ENCODE results near the gene CORO7.

Gene CORO7

DNA sequence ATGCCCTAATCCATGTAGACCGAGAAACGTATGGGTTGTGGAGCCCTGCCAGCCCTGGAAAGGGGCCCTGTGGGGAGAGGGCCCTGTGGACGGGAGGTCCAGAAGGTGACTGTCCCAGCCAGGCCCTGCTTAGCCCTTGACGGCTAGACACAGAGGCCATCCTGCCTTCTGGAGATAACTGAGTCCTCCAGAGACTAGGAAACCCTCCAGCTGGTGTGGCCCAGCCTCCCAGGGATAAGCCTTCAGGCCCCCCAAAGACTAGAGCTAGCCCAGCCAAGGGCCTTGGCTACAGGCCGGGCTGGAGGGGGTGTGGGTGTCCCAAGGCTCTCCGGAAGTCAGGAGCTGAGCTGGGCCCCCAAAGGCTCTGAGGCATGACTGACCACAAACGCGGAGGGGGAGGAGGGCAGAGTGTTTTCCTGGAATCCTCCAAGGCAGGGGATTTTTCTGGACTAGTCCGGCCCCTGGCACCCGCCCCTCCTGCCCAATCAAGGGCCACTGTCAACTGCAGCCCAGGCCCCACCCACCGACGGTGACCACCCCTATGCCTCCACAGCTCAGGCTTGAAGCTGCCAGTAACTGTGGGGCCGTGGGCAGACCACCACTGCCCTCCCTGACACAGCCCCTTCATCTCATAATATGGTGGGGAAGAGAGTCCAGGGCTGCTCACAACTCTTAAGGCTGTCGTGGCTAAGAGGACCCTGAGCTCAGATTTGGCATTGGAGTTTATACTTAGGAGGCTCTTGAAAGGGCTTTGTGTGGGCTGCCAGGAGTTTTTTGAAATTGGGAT lies 45.6 kb downstream of the CORO7 start:
- DNase-seq: no peak

DNA sequence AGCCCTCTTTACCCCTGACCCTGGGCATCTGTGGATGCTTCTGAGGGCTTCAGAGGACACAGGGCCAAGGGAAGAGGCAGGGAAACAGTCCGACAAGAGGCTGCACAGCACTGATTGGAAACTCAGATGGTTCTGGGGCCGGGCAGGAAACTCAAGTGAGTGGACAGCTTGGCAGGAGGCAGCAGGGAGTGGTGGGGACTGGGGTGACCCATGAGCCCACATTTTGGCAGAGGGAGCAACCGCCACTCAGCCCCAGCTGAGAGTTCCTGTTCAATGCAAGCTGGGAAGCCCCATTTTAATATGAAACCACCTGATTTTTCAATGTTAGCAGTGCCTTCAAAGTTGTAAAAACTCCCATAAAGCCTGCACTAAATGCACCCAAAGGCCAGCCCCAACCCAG lies 46.2 kb downstream of the CORO7 start:
- no peak for DNase-seq

DNA sequence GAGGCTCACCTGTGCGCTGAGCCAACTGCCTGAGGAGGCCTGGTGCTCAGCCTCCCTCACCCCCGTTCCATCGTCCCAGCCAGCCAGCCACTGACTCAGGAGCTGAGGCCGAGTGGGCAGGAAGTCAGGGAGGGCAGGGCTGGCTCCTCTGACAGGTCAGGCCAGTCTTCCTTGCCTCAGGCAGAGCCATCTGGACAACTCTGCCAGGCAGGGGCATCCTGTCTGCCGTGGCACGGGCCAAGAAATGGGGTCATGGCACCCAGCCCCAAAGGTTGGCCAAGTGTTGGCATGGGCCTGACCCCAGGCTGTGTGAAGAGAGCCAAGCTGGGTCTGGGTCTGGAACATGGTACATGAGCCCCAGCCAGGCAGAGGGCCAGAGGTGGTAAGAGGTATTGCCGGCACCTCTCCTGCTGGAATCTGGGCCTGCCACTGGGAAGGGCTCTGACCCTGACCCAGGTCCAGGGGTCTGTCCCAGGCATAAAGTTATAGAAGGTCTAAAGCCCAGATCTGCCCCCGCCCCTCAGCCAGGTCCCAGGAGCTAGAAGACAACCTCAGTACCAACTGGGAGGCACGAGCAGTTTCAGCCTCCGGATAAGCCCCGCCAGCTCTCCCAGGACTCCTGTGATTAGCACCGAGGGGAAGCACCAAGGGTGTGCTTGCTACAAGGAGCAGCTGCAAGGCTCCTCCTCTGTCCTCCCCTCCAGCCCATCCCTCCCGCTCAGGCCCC lies 47.2 kb downstream of the CORO7 start:
- no peak for DNase-seq

DNA sequence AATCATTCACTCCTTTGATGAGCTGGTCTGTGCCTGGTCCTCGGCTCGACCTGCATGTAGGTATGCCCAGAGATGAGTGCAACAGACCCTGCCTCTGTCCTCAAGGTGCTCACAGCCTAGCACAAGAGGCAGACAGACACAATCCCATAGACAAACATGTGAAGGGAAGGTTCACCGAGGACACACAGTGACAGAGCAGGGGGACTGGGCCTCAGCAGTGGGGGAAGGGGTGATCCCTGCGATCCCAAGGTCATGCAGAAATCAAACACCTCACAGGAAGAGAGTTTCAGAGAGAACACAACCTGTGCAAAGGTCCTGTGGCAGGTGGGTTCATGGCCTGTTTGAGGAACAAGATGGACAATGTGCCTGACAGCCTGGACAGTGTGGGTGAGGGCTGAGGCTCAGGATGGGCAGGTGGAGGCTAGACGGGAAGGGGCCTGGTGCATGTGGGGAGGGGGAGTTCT lies 49.0 kb downstream of the CORO7 start:
- DNase-seq: no peak

DNA sequence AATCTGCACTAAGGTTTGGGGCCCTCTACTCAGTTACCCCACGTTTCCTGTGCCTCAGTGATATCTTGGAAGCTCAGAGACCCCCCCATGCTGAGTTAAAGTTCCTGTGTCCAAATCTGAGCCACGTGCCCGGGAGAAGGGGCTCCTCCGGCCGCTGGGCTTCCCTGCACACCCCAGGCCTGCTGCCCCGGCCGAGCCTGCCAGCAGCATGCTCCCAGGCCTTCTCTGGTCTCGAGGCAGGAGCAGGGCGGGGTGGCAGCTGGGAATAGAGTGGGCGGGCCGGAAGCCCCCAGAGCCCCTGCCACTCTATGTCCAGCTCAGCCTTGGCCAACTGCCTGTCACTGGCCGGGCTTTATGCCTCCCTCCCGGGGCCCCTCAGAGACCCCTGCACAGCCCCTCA lies 50.4 kb downstream of the CORO7 start:
- DNase-seq: no peak

DNA sequence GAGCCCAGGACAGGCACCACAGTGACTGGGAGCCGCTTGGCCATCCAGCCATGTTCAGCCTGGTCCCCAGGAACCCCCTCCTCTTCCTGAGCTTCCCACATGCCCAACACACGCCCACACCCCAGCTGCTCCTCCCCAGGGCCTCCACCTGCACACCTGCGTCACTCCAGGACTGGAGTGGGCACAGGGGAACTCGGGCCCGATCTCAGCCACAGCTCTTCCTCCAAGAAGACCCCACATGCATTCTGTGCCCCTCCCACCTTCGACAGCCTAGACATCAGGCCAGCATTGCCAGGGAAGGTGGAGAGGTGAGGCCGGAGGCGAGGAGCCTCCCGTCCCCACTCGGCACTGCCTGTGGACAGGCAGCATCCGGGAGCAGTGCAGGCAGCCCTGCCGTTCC lies 50.8 kb downstream of the CORO7 start:
- DNase-seq: no peak

DNA sequence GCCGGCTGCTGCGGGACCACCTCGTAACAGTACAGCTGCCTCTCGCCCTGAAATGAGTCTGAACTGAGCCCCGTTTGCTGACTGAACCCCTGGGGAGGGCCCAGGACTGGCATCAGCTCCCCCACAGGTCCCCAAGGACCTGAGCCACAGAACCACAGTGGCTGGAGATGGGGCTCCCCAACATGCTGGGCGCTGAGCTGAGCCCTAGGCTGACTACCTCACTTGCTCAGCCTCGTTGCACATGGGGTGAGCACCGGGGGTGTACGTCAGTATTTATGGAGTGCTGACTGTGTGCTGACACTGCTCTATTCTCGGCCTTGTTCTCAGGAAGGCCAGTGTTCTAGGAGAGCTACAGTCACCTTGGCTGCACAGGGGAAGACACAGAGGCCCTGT lies 51.4 kb downstream of the CORO7 start:
- DNase-seq: no peak

DNA sequence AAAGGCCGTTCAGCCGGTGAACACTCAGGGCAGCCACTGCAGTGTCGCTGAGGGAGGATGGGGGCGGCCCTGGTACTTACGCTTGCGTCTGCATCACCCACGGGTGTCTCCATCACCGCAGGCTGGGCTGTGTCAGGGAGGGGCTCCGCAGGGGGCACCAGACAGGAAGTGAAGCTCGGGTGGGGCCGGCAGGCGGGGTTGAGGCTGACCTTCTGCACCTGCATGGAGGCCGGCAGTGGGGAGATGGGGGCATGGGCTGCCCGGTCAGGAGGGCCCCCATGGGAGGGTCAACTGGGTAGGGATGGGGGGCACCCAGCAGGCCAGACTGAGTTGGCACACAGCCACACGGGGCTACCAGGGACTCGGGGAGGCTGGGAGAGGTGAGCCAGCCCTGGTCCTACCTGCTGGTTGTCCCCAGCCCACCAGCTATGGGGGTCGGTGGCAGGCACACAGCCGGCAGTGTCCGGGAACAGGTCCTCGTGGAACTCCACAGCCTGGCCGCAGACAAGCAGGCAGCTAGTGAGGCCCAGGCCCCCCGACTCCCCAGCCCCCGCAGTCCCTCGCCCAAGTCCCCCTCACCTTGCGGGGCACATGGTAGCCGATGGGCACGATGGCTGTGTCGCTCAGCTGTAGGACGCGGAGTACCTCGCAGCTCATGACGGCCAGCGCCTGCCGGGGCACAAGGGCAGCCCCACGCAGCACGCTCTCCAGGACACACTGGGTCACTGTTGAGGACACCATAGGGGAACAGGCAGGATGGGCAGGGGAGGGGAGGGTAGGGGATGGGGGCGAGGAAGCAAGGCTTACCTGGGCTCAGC lies 52.0 kb downstream of the CORO7 start:
- no peak for DNase-seq

DNA sequence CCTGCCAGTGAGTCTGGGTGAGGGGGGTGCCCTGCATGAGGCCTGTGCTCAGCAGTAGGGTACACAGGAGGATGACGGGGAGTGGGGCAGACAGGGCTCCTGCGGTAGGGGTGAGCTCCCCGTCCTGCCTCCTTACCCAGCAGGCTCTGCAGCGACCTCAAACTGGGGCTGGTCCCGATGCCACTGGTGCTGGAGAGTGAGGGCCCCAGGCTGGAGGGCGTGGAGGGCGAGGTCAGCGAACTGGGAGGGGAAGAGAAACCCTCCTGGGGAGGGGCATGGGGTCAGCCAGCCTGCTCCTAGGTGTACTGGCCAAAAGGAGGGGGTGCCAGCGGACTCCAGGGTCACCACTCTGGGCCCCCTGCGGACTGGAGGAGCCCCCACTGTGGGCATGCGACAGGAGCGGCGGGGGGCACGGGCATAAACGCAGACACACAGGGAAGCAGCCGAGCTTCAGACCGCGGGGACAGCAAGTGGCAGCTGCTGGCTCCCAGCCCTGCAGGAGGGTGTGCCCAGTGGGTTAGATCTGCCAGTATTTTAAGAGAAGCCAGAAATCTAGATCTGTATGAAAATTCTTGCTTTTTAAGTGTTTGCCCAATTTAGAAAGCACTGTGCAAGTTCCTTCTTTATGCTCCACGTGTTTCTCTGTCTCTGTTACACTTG lies 53.8 kb downstream of the CORO7 start:
- no peak for DNase-seq

DNA sequence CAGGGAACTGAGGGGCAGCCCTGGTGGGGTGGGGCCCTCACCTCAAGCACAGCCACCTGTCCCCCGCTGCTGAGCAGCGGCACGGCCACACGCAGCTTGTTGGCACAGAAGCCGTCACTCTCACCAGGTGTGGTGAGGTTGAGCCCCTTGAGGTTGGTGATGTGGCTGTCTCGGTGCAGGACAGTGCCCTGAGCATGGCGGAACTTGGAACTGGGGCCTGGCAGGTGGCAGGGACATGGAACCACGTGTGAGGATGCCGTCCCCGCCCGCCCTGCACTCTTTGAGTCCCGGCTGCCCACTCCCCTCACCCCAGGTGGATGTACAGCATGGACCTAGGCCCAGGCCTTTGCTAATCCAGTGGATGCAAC lies 54.5 kb downstream of the CORO7 start:
- DNase-seq: no peak

DNA sequence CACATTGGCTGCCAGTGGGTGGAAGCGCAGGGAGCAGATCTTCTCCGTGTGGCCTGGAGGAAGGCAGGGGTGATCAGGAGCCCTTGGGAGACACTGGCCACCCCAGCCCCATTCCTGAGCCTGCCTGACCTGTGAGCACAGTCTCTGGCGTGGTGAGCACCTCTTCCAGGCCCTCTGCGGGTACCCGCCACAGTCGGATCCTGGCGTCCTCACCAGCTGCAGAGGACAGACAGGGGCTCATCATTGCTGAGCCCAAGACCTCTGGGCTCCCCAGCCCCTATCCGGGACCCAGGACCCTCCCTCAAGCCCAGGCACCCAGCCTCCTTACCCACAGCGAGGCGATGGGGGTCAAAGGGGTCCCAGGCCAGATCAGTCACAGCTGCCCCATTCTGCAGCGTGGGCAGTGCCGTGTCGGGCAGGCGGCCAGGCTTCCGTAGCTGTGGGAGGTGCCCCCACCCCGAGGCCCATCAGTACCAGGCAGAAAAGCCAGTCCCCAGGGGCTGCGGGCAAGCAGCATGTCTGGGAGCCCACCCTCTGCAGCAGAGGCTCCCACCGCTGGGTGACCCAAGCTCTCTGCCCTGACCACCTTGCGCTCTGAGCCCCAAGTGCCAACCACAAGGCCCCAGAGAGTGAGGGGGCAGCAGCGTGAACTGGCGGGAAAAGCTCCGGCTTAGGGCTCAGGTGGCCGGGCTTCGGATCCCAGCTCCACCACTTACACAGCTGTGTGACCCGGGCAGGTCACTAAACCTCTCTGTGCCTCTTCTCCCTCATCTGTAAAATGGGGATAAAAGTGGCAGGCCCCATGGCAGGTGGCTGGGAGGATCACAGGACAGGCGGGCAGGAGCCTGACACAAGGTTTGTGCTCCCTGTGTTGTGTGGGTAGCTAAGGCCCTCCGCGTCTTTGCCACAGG lies 55.1 kb downstream of the CORO7 start:
- DNase-seq: no peak

DNA sequence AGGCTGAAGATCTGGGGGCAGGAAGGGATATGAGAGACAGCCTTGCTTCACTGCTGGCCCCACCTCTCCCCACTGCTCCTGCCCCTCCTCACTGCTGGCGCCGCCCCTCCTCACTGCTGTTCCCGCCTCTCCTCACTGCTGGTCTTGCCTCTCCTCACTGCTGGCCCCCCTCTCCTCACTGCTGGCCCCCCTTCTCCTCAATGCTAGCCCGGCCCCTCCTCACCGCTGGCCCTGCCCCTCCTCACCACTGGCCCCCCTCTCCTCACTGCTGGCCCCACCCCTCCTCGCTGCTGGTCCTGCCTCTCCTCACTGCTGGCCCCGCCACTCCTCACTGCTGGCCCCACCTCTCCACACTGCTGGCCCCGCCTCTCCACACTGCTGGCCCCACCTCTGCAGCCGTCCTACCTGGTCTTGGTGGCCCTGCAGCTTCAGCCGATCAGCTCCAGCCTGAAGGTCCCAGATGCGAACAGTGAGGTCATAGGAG lies 55.8 kb downstream of the CORO7 start:
- no peak for DNase-seq

DNA sequence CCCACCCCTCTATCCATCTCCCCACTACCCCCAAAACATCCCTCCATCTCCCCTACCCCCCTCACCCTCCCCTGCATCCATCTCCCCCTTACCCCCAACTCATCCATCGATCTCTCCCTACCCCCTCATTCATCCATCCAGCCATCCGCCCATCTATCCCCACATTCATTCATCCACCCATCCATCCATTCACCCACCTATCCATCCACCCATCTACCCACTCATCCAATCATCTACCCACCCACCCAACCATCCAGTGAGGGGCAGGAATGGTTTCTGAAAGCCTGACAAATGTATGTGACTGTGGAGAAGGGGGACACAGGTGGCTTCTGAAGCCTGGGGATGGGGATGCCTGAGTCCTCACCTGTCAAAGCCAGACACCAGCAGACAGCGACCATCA lies 56.5 kb downstream of the CORO7 start:
- DNase-seq: no peak

DNA sequence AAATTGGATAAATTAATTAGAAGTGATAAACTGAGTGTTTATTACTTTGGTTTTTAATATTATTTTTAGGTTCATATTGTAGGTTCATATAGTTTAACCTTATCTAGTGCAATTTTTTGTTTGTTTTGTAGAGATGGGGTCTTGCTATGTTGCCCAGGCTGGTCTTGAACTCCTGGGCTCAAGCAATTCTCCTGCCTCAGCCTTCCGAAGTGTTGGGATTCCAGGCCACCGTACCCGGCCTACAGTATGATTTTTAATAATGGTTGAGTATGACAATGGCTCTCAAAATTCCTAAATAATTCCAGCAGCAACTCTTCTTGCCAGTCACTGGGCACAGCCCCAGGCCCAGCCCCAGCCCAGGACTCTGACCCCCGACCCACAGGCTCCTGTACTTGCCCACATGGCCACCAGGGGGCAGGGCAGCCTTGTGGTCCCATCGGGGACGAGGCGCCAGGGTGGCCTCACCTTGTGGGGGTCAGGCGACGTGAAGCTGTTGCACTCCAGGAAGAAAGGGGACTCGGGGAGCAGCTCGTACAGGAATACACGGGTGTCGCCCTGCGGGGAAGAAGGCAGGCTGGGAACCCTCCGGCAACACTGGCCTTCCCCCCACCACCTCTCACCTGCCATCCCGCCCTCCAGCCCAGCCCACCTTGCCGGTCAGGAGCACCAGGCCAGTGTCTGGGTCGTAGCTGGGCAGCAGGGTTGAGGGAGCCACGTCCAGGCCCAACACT lies 57.4 kb downstream of the CORO7 start:
- DNase-seq: no peak

DNA sequence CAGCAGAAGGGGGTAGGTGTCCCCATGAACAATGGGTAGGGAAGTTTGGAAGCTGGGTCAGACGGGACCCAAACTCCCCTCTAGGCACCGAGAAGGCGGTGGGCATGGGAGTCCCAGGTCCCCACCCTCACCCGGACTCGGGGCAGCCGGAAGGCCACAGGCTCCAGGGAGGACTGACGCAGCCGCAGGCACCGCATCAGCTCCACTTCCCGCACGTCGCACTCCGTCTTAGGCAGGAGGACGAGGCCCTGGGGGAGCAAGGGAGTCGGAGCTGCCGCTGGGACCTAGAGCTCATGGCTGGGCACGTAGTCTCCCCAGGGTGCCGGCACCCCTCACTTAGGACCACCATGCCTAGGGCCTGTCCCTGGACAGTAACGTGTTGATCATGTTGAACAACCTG lies 58.2 kb downstream of the CORO7 start:
- DNase-seq: no peak

DNA sequence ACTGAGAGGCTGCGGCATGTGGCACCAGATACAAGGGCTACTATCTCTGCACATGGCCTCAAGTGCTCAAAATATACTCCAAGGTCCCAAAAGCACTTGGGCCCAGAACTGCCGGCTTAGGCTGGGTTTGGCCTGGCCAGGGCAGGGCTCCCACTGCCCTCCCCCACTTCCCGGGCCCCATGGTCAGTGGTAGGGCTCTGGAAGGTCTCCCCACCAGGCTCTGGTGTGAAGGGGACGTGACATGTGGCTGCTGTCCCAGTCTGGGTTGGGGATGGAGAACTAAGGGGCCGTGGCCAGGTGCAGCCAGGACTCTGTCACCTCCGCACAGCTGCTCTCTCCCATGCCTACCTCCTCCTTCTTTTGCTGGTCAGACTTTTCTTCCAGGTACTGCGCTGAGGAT lies 59.6 kb downstream of the CORO7 start:
- DNase-seq: no peak

DNA sequence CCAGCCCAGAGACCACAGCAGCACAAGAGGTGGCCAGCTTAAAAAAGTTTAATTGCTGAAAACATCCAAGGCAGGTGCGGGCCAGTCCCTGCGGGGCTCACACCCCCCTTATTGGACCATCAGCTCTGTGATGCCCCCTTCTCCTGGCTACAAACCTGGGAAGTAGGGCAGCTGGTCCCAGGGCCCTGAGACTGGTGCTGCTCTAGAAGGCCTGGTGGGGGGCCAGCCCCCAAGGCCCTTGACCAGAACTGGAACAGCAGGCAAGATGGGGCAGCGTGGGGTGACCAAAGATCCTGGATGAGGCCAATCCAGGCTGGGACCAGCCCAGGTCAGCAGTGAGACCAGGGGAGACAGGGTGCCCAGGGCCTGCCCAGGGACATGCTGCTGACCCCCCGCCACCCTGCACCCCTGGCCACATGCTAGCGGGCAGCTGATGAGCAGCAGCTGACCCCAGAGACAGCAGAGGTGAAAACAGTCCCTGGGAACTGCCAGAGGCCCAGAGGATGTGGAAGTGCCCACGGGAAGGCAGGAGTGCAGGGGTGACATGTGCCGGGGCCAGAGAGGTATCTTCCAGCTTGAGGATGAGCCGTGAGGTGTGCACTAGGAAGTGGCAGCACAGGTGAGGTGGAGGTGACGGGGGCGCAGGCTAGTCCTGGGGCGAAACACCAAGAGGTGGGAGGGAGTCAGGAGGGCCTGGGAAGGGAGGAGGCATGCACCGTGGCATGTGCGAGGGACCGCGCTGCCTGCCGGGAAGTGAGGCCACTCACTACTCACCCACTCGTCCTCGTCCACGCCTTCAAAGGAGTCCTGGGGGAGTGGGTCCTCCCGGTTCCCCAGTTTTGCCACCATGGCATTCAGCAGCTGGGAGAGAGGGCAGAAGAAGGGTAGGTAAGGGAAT lies 61.6 kb downstream of the CORO7 start:
- DNase-seq: no peak

DNA sequence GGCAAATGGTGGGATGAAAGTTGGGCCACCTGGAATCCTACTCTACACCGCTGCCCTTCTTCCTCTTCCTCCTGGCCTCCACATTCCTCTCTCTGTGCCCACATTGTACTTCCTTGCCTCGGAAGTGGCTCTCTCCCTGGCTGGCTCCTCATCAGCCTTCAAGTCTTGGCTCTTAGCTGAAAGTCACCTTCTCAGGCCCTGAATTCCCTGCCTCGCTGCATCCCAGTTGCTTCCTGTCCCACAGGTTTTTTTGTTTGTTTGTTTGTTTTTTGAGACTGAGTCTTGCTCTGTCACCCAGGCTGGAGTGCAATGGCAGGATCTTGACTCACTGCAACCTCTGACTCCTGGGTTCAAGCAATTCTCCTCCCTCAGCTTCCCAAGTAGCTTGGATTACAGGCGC lies 62.7 kb downstream of the CORO7 start:
- DNase-seq: no peak

DNA sequence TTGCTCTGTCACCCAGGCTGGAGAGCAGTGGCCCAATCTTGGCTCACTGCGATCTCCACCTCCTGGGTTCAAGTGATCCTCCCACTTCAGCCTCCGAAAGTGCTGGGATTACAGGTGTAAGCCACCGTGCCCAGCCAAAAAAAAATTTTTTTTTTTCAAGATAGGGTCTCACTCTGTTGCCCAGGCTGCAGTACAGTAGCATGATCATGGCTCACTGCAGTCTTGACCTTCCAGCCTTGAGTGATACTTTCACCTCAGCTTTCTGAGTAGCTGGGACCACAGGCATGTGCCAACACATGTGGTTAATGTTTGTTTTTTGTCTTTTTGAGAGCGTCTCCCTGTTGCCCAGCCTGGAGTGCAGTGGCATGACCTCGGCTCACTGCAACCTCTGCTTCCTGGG lies 63.6 kb downstream of the CORO7 start:
- no peak for DNase-seq

DNA sequence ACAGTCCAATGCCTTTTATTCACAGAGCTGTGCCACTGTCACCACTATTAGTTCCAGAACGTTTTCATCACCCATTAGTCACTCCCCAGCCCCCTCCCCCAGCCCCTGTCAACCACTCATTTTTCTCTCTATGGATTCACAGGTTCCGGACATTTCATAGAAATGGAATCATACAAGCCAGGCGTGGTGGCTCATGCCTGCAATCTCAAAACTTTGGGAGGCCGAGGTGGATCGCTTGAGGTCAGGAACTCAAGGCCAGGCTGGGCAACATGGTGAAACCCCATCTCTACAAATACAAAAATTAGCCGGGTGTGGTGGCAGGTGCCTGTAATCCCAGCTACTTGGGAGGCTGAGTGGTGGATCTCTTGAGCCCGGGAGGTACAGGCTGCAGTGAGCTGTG lies 64.5 kb downstream of the CORO7 start:
- no peak for DNase-seq

Measured in GDM1 (cell line).